GM19372 (cell line): ENCODE results near the gene SH3TC1.

ENCODE experiments used
- ATAC-seq: cut with Tn5 transposase; IDR thresholded peaks from one replicate; pipeline ENCODE4 v1.9.1; 2021; ENCODE audit warnings: mild to moderate bottlenecking, low read depth, moderate library complexity; ENCODE audit not compliant: unreplicated experiment

Gene SH3TC1

DNA sequence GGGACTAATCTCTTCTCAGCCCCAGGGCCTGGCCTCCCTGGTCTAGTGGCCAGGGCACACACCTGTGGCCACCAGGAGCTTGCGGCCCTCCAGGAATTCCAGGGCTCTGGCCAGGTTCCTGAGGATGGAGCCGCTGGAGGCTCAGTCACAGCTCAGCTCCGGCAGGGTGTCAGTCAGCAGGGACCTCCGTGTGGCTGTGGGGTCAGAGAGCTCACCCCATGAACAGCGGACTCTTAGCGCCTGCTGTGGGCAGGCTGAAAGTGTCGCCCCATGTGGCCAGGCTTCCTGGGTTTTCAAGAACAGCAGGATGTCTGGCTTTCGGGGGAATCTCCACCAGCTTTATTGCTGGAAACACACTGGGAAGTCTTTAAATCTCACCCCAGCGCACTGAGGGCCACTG is 19.3 kb upstream of the SH3TC1 start:
- no peak for ATAC-seq

DNA sequence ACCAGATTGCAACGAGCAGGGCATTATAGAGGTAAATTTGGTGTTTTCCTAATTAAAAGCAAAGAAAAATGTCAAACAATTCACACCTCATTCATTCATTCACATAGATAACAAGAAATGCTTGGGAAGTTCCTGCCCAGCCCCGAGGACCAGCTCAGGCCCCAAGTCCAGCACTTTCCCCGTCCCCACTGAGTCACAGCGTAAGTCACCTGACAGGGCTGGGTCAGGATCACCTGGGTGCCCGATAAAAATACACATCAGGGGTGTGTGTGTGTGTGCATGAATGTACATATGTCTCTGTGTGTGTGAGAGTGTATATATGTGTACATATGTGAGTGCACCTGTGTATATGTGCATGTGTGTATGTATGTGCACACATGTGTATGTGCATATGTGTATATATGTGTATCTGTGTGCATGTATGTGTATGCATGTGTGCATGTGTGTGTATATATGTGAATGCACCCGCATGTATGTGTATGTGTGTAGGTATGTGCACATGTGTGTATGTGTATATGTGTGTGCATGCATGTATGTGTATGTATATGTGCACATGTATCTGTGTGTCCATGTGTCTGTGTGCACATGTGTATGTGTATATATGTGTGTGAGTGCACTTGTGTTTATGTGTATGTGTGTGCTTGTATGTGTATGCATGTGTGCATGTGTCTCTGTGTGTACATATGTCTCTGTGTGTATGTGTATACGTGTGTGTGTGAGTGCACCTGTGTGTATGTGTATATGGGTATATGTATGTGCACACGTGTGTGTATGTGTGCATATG is 18.6 kb upstream of the SH3TC1 start:
- no peak for ATAC-seq

DNA sequence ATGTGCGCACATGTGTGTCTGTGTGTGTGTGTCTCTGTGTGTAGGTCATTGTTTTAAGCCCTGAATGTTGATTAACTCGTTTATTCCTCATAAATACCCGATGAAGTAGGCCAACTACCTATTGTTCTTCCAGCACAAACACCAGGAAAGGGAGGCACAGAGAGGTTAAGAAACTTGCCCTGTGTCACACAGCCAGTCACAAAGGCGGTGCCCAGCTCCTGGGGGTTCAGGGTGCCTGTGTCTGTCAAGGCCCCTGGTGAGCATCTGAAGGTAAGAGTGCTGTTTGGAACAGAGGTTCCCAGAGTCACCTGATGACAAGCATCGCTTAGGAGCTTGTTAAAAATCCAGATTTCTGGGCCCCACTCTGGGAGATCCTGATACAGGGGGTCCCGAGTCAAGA is 18.0 kb upstream of the SH3TC1 start:
- no peak for ATAC-seq

DNA sequence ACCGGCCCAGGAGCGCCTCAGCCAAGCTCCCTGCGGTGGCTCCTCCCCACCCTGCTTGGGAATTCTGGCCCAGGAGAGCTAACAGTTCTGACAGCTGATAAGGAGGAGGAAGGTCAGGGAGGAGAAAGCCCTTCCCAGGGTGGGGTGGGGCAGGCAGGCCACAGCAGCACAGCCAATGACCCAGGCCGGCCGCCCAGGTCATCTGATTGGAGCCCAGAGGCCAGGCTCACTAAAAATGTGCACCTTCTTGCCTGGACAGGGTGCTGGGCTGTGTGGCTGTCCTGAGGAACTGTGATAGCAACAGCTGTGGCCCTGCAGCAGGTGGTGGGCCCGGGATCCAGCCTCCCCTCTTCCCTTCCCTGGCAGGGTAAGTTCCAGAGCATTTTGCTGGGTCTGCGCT is 17.2 kb upstream of the SH3TC1 start:
- no peak for ATAC-seq

DNA sequence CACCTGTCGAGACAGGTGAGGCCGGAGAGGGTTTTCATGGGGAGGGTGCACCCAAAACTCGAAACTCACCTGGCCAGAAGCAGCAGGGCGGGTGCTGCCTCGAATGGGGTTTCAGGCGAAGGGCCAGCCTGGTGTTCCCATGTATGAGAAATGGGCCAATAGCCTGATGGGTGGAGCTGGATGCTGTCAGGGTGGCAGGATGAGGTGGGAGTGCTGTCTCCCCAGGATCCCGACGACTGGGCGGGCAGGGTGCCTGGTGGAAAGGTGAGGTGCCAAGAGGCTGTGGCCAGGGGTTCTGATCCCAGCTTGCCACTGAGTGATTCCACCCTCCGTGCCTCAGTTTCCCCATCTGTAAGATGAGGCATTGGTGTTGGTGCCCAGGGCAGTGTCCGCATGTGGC is 16.8 kb upstream of the SH3TC1 start:
- no peak for ATAC-seq

DNA sequence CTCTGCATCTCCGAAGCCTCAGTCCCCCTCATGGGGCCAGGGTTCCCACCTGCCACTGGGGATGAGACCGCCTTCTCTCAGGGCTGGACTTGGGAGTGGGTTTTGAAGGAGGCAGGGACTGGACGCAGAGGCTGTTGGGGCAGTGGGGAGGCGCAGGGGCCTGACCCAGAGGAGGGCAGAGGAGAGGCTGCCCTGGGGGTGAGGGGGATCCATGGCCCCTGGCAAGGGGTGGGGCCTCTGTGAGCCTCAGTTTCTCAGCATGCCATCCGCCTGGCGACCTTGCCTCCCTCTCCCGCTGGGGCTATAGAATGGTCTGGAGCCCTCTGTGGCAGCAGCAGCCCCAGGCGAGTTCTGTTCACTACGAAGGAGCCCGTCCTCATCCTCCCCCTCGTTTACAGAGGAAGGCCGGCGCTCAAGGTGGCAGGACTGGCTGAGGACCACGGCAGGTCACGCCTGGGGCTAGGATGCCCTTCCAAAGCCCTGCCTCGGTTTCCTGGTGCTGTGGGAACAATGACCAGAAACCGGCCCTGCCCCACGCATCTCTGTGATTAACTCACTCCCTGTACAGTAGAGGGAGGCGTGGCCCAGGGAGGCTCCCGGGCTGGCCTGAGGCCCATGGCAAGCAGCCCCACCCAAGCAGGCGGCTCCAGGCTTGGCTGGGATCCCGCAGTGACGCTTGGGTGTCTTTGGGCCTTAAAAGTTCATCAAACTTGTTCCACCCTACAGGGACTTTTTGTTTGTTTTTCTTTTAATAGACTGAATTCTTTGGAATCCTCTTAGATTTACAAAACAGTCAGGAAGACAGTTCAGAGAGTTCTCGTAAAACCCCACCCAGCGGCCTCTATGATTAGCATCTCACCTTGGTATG is 16.0 kb upstream of the SH3TC1 start:
- no peak for ATAC-seq

DNA sequence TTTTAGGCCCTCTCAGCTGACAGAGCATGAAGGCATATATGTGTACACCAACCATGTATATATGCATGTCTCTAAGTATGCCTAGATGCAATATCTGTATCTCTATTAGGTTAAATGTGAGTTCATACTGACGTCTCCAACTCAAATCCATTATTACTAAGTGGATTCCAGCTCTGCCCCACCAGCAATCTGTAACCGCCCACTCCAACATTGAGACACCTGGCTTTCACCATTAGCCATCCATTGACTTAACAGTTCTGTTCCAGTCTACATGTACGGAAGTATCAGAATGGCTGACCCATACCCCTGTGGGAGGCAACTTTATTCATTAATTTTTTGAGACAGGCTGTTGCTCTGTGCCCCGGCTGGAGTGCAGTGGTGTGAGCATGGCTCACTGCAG is 15.0 kb upstream of the SH3TC1 start:
- no peak for ATAC-seq

DNA sequence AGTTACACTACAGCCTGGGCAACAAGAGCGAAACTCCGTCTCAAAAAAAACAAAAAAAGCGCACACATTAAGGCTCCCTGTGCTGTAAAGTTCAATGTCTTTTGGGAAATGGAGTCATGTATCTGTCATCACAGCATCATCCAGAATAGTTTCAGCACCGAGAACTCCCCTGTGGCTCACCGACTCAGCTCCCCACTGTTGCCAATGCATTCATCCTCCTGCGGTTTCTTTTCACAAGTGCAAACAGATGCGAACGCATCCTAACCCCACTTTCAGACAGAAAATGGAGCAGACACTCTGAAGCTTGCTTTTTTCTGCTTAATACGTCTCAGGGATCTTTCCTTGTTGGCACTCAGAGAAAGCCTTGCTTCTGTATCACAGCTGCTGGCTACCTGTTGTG is 13.8 kb upstream of the SH3TC1 start:
- ATAC-seq = no peak

DNA sequence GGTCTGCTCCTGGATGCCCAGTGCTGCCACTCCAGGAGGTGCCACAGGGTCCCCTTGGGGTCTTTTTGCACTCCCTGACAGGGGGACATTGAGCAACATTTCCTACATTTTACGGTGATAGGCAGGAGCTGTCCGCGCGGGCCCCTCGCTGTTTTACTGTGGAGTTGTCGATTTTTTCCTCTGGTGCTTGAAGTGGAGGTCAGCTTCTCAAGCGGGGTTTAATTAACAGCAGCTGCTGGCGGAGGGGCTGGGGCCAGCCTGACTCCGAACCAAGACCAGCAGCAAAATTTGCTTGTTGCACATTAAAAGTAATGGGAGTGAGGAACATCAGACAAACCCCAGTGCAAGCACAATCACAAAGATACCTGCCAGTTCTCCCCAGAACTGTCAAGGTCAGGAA is 13.2 kb upstream of the SH3TC1 start:
- no peak for ATAC-seq

DNA sequence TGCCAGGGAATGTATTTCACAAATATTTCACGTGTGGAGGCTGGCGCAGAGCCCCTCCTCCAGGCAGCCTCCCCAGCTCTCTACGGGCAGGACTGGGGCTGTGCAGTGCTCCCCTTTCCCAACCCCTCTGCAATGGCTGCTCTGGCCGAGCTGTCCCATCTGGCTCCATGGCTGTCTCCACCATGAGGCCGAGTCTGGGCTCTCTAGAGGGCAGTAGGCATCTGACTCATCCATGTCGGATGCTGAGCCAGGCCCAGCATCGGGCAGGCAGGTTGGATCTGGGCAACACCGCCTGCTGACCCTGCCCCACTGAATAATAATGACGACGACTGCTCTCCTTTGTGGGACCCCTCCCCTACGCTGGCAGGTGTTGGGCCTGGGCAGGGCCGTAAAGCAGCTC is 11.0 kb upstream of the SH3TC1 start:
- no peak for ATAC-seq

DNA sequence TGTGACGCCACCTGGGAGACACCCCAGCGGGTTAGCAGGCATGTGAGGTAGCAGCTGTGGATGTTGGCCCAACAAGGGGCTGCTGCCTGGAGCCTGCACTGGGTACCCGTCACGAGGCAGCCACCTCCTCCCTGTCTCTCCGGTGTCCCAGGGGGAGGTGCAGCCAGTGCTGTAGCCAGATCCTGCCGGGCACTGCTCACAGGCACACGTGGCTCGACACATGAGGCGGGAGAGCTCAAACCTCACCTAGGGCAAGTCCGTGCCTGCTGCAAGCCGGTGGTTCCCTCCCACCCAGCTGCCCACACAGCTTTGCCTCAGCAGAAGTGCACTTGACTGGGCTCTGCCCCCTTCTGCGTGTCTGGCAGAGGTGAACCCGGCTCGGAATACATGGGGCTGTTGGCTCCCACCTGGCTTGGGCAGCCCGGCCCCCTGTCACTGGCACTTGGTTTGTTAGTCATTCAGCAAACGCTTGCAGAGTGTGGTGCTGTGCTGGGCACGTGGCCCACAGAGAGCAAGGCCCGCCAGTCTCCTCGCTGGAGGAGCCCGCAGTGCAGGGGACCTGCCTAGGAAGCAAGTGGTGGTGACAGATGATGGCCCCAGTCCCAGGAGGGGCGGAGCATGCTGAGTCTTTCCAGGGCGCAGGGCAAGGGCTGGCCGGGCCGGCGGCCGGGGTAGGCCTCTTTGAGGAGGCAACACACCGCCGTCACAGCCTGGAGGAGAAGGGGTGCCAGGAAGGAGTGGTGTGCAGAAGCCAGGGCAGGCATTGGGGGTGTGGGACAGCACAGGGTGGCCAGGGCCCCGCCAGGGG is 10.1 kb upstream of the SH3TC1 start:
- no peak for ATAC-seq

DNA sequence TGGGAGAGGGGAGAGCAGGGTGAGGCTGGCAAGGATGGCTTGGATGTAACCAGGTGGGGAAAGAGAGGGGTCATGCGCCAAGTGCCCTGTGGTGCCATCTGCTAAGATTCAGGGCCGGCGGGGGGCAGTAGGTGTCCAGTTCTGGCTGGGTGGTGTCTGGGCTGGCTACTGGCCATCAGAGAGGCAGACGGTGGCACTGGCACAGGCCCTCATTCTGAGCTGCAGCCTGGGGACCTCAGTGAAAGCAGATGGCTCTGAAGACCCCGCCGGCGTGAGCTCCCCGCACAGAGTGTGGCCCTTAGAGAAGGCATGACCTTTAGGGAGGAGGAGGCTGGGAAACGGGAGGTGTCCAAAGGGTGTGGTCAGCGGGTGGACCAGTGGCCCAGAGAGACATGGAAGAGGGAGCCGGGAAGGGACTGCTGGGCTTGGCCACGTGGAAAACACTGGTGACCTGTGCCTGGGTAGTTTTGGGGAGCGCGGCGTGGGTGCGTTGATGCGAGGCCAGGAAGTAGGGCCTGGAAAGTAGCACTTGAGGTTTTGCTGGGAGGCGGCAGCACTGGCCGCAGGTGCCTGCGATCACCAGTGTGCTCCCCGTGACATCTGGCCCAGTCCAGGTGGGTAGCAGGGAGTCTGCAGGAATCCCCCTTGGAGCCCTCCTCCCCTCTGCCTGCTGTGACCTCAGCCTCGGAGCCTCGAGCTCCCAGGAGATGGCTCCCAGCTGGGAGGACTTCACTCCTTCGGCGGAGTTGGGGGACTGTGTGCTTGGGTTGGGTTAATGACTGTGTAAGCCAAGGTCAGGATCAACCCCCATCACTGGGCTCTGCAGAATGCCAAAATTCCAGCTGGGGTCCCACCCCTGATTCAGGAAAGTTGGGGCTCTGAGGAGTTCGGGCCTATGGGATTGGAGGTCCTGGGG is 9.3 kb upstream of the SH3TC1 start:
- ATAC-seq = no peak

DNA sequence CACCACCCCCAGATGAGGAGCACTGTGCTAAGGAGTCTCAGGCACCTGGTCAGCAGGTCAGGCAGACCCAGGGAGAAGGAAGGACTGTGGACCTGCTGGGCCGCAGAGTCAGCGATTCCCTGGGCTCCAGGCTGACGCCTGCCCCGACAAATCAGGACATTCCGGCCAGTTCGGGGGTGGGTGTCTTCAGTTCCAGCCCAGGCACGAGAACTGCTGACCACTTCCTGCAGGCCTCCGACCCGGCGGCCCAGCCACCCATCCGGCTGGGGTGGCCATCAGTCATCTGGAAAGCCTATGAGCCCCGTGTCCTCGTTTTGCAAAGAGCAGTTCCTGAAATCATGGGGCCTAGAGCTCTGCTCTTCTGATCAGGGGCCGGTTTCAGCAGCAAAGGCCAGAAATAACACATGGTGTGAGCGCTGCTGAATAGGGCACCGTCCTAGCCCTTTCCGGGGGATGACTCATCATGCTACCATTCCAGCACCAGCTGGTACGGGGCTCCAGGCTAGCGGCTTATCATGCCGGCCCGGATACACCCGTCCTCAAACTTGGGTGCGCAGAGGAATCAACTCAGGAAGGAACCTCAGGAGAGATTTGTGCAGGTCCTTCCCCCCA is 7.8 kb upstream of the SH3TC1 start:
- peak; percentile 40 for ATAC-seq

DNA sequence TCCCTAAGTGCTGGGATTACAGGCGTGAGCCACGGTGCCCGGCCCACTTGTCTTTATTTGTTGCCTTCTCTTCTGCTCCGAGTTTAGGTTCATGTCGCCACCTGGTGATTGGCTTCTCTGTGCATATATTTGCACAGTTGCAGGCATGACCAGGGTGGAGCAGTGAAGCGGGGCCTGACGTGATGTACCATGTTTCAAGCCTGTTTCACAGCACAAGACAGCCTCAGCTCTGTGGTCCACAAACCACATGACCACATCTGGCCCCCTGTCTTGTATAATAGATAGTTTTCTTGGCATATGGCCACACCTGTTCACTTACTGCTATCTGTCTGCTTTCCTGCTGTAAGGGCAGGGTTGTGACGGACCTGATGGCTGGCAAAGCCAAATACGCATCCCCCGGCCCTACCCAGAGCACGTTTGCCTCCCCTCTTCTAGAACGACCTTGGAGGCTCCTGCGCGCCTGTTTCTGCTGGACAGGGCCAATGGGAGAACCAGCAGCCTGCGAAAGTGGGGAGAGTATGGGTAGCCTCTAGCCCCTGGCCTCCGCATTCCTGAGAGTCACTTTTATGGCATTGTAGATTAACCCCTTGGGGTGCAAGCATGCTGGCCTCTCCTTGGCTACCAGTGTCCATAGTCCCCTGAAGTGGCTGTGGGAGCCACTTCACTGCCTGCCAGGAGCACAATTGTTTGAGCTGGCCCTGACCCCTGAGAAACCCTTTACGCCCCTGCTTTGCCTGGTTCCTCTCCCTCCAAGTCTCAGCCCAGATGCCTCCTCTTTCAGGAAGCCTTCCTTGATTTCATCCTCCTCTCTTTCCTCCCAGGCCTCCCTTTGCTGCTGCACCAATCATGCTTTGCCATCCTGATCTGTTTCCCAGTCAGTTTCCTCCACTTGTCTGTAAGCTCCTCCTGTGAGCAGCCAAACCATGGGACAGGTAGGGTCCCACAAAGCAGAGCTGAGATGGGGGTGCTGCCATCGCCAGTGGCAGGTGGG is 6.0 kb upstream of the SH3TC1 start:
- peak; percentile 72 for ATAC-seq

DNA sequence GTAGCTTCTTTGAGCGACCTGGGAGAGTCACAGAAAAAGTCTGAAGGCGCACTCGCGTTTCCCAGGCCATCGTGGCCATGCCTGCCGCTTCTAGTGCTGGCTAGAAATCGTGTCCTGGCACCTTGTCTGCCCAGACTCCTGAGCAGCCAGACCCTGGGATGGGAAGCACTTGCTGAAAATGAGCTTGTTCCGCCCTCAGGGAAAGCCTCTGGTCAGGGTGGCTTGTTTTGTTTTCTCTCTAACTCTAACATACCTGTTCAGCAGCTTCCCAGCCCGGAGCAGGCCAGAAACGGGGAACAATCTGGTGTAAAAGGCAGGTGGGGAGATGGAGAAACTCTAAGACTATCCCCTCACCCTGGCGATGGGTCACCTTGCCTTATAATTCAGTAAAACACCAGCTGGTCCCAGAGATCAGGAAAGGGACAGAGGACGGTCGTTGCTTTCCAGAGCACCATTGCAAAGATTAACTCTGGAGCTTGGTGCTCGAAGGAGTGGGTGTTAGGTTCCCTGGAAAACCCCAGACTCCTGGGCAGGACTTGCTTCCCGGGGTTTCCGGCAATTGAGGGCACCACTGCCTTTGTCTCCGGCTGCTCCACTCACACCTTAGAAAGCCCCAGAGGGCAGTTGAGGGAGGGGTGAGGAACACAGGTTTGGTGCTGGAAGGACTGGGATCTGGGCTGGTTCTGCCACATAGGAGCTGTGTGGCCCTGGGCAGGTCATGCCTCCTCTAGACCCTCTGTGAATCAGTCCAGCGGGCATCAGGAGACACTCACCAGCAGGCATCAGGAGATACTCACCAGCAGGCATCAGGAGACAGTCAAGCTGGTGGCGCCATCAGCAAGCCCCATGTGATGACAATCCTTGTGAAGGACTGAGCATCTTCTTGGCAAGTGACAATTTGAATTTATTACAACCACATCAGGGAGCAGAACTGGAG is 4.5 kb upstream of the SH3TC1 start:
- ATAC-seq = no peak

DNA sequence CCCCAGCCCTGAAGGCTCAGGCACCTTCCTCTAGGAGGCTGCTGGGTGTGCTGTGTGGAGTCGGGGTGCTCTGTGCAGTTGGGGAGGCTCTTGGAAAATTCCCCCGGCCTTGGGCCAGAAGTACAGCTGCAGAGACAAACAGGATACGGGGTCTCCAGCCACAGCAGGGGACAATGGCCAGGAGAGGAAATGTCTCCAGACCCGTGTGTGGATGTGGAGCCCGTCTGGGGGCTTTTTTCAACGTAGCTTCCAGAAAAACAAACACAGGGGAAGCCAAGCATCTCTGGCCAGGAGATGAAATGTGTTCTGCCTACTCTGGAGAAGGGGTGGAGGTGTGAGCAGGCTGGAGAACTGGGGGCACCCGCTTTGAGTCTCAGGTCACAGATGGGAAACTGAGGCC is 3.7 kb upstream of the SH3TC1 start:
- ATAC-seq = no peak

DNA sequence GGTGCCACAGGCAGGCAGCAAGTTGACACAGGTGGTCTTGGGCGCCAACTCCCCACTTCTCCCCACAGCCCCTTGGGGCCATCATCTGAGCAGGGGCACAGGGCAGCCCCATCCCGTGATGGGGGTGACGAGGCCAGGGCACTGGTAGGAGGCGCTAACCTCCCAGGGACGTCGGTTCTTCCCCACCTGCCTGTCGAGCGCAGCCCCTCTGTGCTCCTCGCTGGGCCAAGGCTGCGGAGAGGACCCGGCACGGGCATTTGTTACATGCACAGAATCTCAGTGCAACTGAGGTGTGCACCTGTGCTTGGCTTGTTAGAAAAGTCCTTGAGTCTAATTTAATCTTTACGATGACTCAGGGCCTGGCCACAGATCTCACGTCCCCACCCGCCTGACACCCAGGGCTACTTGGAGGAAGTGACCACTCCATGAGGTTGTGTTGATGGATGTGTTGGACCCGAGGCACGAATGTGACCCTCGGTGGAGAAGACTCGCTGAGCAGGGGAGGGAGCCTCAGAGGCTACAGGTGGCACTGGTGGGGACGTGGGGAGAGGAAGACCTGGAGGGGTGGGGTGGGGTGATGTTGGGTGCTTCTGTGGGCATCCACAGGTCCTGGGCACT is 3.1 kb upstream of the SH3TC1 start:
- ATAC-seq = no peak
